Measurements from ENCODE around the gene CAV1. TPM values are rescaled to one million over a fixed set of nuclear protein-coding genes. Genes with fewer than 3 reads are reported as not detected.

The CAV1 gene
- total and polyA plus RNA-seq, 3 donors from 2014 or later: 33.1 to 84.2 (median 39.9) TPM

DNA sequence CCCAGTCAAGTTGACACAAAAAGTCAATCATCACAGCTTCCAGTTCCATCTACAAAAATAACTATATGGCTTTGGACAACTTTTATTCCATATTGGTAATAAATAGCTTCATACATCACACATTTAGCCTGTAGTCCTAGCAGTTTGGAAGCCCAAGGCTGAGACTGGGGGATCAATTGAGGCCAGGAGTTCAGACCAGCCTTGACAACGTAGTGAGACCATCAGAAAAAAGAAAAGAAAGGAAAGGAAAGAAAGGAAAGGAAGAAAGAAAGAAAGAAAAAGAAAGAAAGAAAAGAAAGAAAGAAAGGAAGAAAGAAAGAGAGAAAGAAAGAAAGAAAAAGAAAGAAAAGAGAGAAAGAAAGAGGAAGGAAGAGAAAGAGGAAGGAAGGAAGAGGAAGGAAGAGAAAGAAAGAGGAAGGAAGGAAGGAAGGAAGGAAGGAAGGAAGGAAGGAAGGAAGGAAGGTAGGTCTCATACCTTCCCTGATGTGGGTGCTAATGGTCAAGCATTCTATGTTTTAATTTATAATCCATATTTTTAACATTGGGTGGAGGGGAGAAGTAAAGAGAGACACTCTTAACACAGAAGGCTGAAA is 37.8 kb downstream of the CAV1 start:
- H3K27ac ChIP-seq: no peak overlapping the region
- no peaks in the 10 kb centered on the region for H3K27me3 ChIP-seq
- WGBS, 2 donors: 82 to 100% methylated on average over 1 of the region's 1 CpG
- no peak for DNase-seq
- TF ChIP-seq, protein P1, sequence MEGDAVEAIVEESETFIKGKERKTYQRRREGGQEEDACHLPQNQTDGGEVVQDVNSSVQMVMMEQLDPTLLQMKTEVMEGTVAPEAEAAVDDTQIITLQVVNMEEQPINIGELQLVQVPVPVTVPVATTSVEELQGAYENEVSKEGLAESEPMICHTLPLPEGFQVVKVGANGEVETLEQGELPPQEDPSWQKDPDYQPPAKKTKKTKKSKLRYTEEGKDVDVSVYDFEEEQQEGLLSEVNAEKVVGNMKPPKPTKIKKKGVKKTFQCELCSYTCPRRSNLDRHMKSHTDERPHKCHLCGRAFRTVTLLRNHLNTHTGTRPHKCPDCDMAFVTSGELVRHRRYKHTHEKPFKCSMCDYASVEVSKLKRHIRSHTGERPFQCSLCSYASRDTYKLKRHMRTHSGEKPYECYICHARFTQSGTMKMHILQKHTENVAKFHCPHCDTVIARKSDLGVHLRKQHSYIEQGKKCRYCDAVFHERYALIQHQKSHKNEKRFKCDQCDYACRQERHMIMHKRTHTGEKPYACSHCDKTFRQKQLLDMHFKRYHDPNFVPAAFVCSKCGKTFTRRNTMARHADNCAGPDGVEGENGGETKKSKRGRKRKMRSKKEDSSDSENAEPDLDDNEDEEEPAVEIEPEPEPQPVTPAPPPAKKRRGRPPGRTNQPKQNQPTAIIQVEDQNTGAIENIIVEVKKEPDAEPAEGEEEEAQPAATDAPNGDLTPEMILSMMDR (IDR thresholded peaks at IDR 0.05): no peak
- TF ChIP-seq POLR2A (IDR thresholded peaks at IDR 0.05): no peak
- intact Hi-C loops (cut with DNase I; ENCODE audit: low total_unique reads): no loop called here
- H3K36me3 ChIP-seq (ENCODE audit: low read depth, missing control alignments): no peaks in the 10 kb centered on the region
- no peaks in the 10 kb centered on the region for H3K9me3 ChIP-seq
- H3K4me3 ChIP-seq: no peak overlapping the region
- H3K4me1 ChIP-seq: no peaks in the 10 kb centered on the region

DNA sequence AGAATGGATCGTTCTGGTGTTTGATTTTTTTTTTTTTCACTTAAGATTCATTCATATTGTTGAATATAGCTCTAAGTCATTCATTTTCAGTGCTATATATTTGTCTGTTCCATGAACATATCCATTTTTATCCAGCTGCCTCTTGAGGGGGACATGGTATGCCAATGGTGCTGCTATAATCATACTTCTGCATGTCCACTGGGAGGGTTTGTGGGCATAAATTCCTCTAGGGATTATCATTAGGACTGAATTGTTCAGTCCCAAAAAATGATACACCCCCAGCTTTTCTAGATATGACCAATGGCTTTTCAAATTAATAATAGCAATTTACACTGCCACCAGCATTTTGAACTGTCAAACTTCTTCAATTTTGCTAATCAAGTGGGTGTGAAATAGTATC is 41.1 kb downstream of the CAV1 start:
- intact Hi-C loops (cut with DNase I; ENCODE audit: low total_unique reads): no loop called here
- Histone ChIP-seq H3K27ac (no peak overlapping the region), H3K4me1 (no peaks in the 10 kb centered on the region), H3K4me3 (no peak overlapping the region), H3K9me3 (no peaks in the 10 kb centered on the region), H3K27me3 (no peaks in the 10 kb centered on the region), H3K36me3 (ENCODE audit: low read depth, missing control alignments) (no peaks in the 10 kb centered on the region)
- no peak for DNase-seq
- WGBS, 2 donors: 48 to 68% methylated on average over 1 of the region's 1 CpG
- no peak for TF ChIP-seq POLR2A (IDR thresholded peaks at IDR 0.05)
- TF ChIP-seq, protein P1 (IDR thresholded peaks at IDR 0.05): no peak

DNA sequence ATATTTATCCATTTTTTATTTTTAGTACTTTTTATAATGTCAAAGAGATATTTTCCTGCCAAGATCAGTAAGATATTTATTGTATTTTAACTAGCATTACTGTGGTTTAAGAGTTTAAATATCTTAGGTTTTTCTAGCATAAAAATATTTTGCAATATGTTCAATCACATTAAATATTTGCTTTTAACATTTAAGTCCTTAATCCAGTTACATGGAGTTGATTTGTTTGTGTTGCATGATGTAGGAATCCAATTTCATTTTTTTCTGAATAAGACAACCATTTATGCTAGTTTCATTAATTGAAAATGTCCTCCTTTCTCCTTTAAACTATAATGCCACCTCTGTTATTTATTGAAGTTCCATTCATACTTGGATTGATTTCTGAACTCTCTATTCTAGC is 41.8 kb downstream of the CAV1 start:
- intact Hi-C loops (cut with DNase I; ENCODE audit: low total_unique reads): no loop called here
- no peaks in the 10 kb centered on the region for H3K36me3 ChIP-seq (ENCODE audit: low read depth, missing control alignments)
- H3K9me3 ChIP-seq: no peaks in the 10 kb centered on the region
- no peak overlapping the region for H3K27ac ChIP-seq
- H3K27me3 ChIP-seq: no peaks in the 10 kb centered on the region
- DNase-seq: no peak
- no peak overlapping the region for H3K4me3 ChIP-seq
- no peaks in the 10 kb centered on the region for H3K4me1 ChIP-seq
- TF ChIP-seq POLR2A (IDR thresholded peaks at IDR 0.05): no peak
- TF ChIP-seq, protein P1 (IDR thresholded peaks at IDR 0.05): no peak

DNA sequence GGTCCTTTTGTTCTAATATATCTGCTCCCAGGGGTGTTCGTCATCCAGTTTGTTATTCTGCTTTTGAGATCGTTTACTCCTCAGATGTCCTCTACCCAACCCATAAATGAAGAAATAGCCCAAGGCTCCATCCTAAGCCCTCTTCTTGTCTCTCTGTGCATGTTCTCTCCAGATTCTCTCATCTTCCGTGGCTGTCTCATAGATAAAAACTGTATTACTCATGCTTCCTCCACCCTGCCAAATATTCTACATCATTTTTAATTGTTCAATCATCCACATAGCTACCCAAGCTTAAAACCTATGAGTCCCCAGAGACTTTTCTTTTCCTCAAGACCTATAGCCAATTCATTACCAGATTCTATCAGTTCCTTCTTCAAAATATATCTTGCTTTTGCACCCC is 44.9 kb downstream of the CAV1 start:
- 81 to 88% methylated on average over 3 of the region's 3 CpGs for WGBS, 2 donors
- Histone ChIP-seq H3K36me3 (ENCODE audit: low read depth, missing control alignments) (no peaks in the 10 kb centered on the region), H3K4me3 (no peak overlapping the region), H3K9me3 (no peaks in the 10 kb centered on the region), H3K27me3 (no peaks in the 10 kb centered on the region), H3K27ac (no peak overlapping the region), H3K4me1 (no peaks in the 10 kb centered on the region)
- DNase-seq: no peak
- TF ChIP-seq, protein P1 (IDR thresholded peaks at IDR 0.05): no peak
- no peak for TF ChIP-seq POLR2A (IDR thresholded peaks at IDR 0.05)
- intact Hi-C loops (cut with DNase I; ENCODE audit: low total_unique reads): no loop called here

DNA sequence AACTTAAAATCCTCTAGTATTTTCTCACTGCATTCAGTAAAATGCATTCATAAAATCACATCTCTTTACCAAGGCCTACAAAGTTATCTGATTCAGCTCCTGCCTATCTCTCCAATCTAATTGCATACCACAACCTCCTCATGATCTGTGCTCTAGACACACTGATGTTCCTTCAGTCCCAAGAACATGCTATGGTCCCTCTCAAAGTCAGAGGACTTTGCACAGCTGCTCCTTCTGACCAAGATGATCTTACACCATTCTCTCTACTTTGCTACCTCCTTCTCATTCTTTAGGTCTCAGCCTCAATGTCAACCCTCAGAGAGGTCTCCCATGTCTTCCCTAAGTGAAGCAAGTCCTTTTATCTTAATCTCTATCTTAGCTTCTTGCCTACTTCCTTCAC is 45.5 kb downstream of the CAV1 start:
- intact Hi-C loops (cut with DNase I; ENCODE audit: low total_unique reads): no loop called here
- TF ChIP-seq POLR2A (IDR thresholded peaks at IDR 0.05): no peak
- TF ChIP-seq, protein P1 (IDR thresholded peaks at IDR 0.05): no peak
- Histone ChIP-seq H3K36me3 (ENCODE audit: low read depth, missing control alignments) (no peaks in the 10 kb centered on the region), H3K27me3 (no peaks in the 10 kb centered on the region), H3K4me1 (no peaks in the 10 kb centered on the region), H3K27ac (no peak overlapping the region), H3K4me3 (no peak overlapping the region), H3K9me3 (no peaks in the 10 kb centered on the region)
- no peak for DNase-seq

Data from testis (tissue), 3 donors.